HepG2 (cell line): ENCODE measurements around the gene TM4SF20. TPM values are rescaled to one million over a fixed set of nuclear protein-coding genes. Genes with fewer than 3 reads are reported as not detected.

Source experiments
- ATAC-seq: fragments of 200-7000 bp; cut with Tn5 transposase; 3 replicates; pipeline ENCODE4 v1.9.1; 2020; ENCODE audit warnings: mild to moderate bottlenecking, moderate library complexity
- BruUV-seq: library from RNA; stranded (reverse); fragments of 400-500 nt; replicated peaks from 2 replicates; lab custom pipeline; 2021; lab: Mats Ljungman, UMichigan
- CTCF ChIA-PET: fragments of 300-600 bp; formaldehyde crosslinking; extraction: SDS; loops from one replicate; lab custom pipeline; 2021; ENCODE audit warnings: low total read pairs, inconsistent platforms, low intra/inter-chr PET ratio; lab: Yijun Ruan, JAX
- POLR2A ChIA-PET: fragments of 350-600 bp; sonication (Branson Sonifier 250); formaldehyde crosslinking; loops from one replicate; lab custom pipeline; 2020; ENCODE audit warnings: antibody characterized with exemption, inconsistent platforms; lab: Yijun Ruan, JAX
- DNase-seq: peaks from one replicate; pipeline ENCODE4 v3.0.0-alpha.2; 2015; ENCODE audit warnings: low spot score
- FAIRE-seq: peaks from 3 replicates; lab custom pipeline; 2011; peaks lifted over from hg19 to GRCh38; lab: Jason Lieb, UNC
- H2AFZ ChIP-seq: one replicate; pipeline ENCODE4 v1.6.1; 2011; ENCODE audit warnings: low read length, inconsistent platforms
- H3K27ac ChIP-seq: fragments of 300-600 bp; 3 replicates; pipeline ENCODE4 v1.8.0; 2011; ENCODE audit warnings: mixed run types, mild to moderate bottlenecking, mixed read lengths, low read length, inconsistent platforms; ENCODE audit not compliant: insufficient read depth; ENCODE audit errors: extremely low read length
- H3K27me3 ChIP-seq, 2 experiments: fragments of 200-600 bp in 1 of 2; 2 replicates in 1 of 2; 3 replicates in 1 of 2; pipeline versions ENCODE4 v1.6.0 to v1.8.0; 2011; ENCODE audit warnings: low read length in 2 of 2, mild to moderate bottlenecking in 2 of 2, moderate library complexity in 2 of 2, inconsistent platforms in 1 of 2; ENCODE audit not compliant: insufficient read depth in 2 of 2, control insufficient read depth in 1 of 2
- H3K36me3 ChIP-seq, 2 experiments: fragments of 200-600 bp in 1 of 2; replicated peaks in 1 of 2; 2 replicates in 1 of 2; 3 replicates in 1 of 2; pipeline versions ENCODE4 v1.5.1 to v1.8.0; 2011; ENCODE audit warnings: low read length in 2 of 2, inconsistent platforms in 1 of 2; ENCODE audit not compliant: insufficient read depth in 2 of 2, control insufficient read depth in 1 of 2
- H3K4me1 ChIP-seq: 2 replicates; pipeline ENCODE4 v1.5.1; 2012; ENCODE audit warnings: low read length, inconsistent platforms; ENCODE audit not compliant: insufficient read depth
- H3K4me2 ChIP-seq: 2 replicates; pipeline ENCODE4 v1.6.0; 2011; ENCODE audit warnings: low read depth, low read length, inconsistent platforms
- H3K4me3 ChIP-seq, 3 experiments: fragments of 200-600 bp in 1 of 3; sonication (generic), shearing (Covaris generic) in 1 of 3; replicated peaks in 1 of 3; 2 replicates each; pipeline ENCODE4 v1.5.1; 2011 to 2016; ENCODE audit warnings: low read length in 3 of 3, inconsistent platforms in 2 of 3, low read depth in 2 of 3, mild to moderate bottlenecking in 2 of 3, control low read depth in 1 of 3, mixed read lengths in 1 of 3; ENCODE audit not compliant: insufficient read depth in 1 of 3
- H3K79me2 ChIP-seq: one replicate; pipeline ENCODE4 v1.6.1; 2011; ENCODE audit warnings: low read length, inconsistent platforms; ENCODE audit not compliant: insufficient read depth
- H3K9ac ChIP-seq: 2 replicates; pipeline ENCODE4 v1.6.0; 2011; ENCODE audit warnings: mild to moderate bottlenecking, low read depth, low read length, inconsistent platforms; ENCODE audit not compliant: insufficient read depth
- H3K9me3 ChIP-seq: 2 replicates; pipeline ENCODE4 v1.5.1; 2012; ENCODE audit warnings: mild to moderate bottlenecking, low read length
- H4K20me1 ChIP-seq: 2 replicates; pipeline ENCODE4 v1.6.0; 2011; ENCODE audit warnings: inconsistent platforms, mild to moderate bottlenecking, low read length, moderate library complexity; ENCODE audit not compliant: insufficient read depth
- ATAD3A ChIP-seq: sonication (generic); formaldehyde crosslinking; IDR thresholded peaks from 2 replicates; pipeline ENCODE4 v1.4.0; 2020; ENCODE audit warnings: missing genetic modification reagents
- EP300 ChIP-seq, 3 experiments: sonication (generic) in 1 of 3; formaldehyde crosslinking in 1 of 3; IDR thresholded peaks; 2 replicates each; pipeline versions ENCODE4 v1.5.1 to v1.6.1; 2011 to 2020; ENCODE audit warnings: low read depth in 2 of 3, low read length in 2 of 3, borderline replicate concordance in 1 of 3, improper control_type of control experiment in 1 of 3, mild to moderate bottlenecking in 1 of 3, missing genetic modification reagents in 1 of 3, moderate library complexity in 1 of 3
- HNRNPUL1 ChIP-seq: fragments of 200-400 bp; formaldehyde crosslinking; IDR thresholded peaks from 2 replicates; pipeline ENCODE4 v1.6.1; 2017; ENCODE audit warnings: low read depth, mild to moderate bottlenecking, low read length, moderate library complexity
- NFIC ChIP-seq: IDR thresholded peaks from 2 replicates; pipeline ENCODE4 v1.6.1; 2012; ENCODE audit warnings: mild to moderate bottlenecking, low read length, inconsistent platforms
- TMF1 ChIP-seq: sonication (generic); formaldehyde crosslinking; IDR thresholded peaks from 2 replicates; pipeline ENCODE4 v1.8.1; 2022; ENCODE audit warnings: low read depth, missing genetic modification reagents
- TSC22D2 ChIP-seq: sonication (generic); formaldehyde crosslinking; IDR thresholded peaks from 2 replicates; pipeline ENCODE4 v1.5.1; 2020; ENCODE audit warnings: missing genetic modification reagents, mild to moderate bottlenecking, borderline replicate concordance
- ZNF331 ChIP-seq: sonication (generic); formaldehyde crosslinking; IDR thresholded peaks from 2 replicates; pipeline ENCODE4 v1.4.0; 2020; ENCODE audit warnings: missing genetic modification reagents
- ZNF484 ChIP-seq: sonication (generic); formaldehyde crosslinking; IDR thresholded peaks from 2 replicates; pipeline ENCODE4 v1.5.1; 2020; ENCODE audit warnings: mild to moderate bottlenecking, low read depth, missing genetic modification reagents, borderline replicate concordance
- ZNF543 ChIP-seq: sonication (generic); formaldehyde crosslinking; IDR thresholded peaks from 2 replicates; pipeline ENCODE4 v1.4.0; 2020; ENCODE audit warnings: mild to moderate bottlenecking, missing genetic modification reagents
- ZNF567 ChIP-seq: sonication (generic); formaldehyde crosslinking; IDR thresholded peaks from 2 replicates; pipeline ENCODE4 v1.8.1; 2023; ENCODE audit warnings: mild to moderate bottlenecking, missing genetic modification reagents, borderline replicate concordance
- ZNF660 ChIP-seq: sonication (generic); formaldehyde crosslinking; IDR thresholded peaks from 2 replicates; pipeline ENCODE4 v1.5.1; 2020; ENCODE audit warnings: mild to moderate bottlenecking, low read depth, missing genetic modification reagents, borderline replicate concordance
- ZNF674 ChIP-seq: sonication (generic); formaldehyde crosslinking; IDR thresholded peaks from 2 replicates; pipeline ENCODE4 v1.5.0; 2020; ENCODE audit warnings: low read depth, mild to moderate bottlenecking, missing genetic modification reagents
- ZNF713 ChIP-seq: sonication (generic); formaldehyde crosslinking; IDR thresholded peaks from 2 replicates; pipeline ENCODE4 v1.4.0; 2020; ENCODE audit warnings: mild to moderate bottlenecking, missing genetic modification reagents
- WGBS: methylation state at CpG from one replicate; pipeline ENCODE4 v1.1.6; 2017; ENCODE audit warnings: low lambda C conversion rate; 5-methylcytosine and 5-hydroxymethylcytosine counted together
- in situ Hi-C: cut with HindIII; loops from 2 replicates; pipeline ENCODE4 v1.10.0; 2017; ENCODE audit warnings: low pct_unique_long_range_greater_than_20kb; ENCODE audit not compliant: extremely low pct_ligation_motif_present
- intact Hi-C: fragments of 100-400 bp; cut with micrococcal nuclease; formaldehyde crosslinking; loops from one replicate; pipeline ENCODE4 v1.10.0; 2022; ENCODE audit not compliant: unreplicated experiment
- polyA plus RNA-seq, 8 experiments: library from polyadenylated mRNA; depleted of rRNA in 3 of 8; stranded (reverse) in 7 of 8; unstranded in 1 of 8; fragments of >200 nt; fragmentation: Illumina TruSeq in 4 of 8; extraction: Trizol in 4 of 8; gene quantifications; 2 replicates each; pipeline versions ENCODE4 v1.2.1 to v1.2.3, GENCODE V29; 2011 to 2016; ENCODE audit warnings: low read depth in 4 of 8, missing spikeins in 1 of 8, mixed read lengths in 1 of 8; ENCODE audit not compliant: insufficient read depth in 1 of 8
- total RNA-seq, 5 experiments: library from RNA; depleted of rRNA; stranded (reverse); fragments of >200 nt; fragmentation: Illumina TruSeq; extraction: Trizol; gene quantifications; 2 replicates each; pipeline ENCODE4 v1.2.3, GENCODE V29; 2016; ENCODE audit warnings: low read depth in 1 of 5
- TF ChIP-seq, protein P1 (sequence below): sonication (generic); formaldehyde crosslinking; IDR thresholded peaks from 2 replicates; pipeline ENCODE4 v1.8.0; 2022; ENCODE audit warnings: mild to moderate bottlenecking, missing genetic modification reagents, borderline replicate concordance
- TF ChIP-seq, protein P2 (sequence below): sonication (generic); formaldehyde crosslinking; IDR thresholded peaks from 2 replicates; pipeline ENCODE4 v1.8.1; 2023; ENCODE audit warnings: mild to moderate bottlenecking, moderate library complexity, missing genetic modification reagents
- TF ChIP-seq, protein P3 (sequence below): sonication (generic); formaldehyde crosslinking; IDR thresholded peaks from 2 replicates; pipeline ENCODE4 v1.5.0; 2020; ENCODE audit warnings: missing genetic modification reagents, mild to moderate bottlenecking, borderline replicate concordance
- TF ChIP-seq, protein P4 (sequence below): sonication (generic); formaldehyde crosslinking; IDR thresholded peaks from 2 replicates; pipeline ENCODE4 v1.4.0; 2020; ENCODE audit warnings: mild to moderate bottlenecking, missing genetic modification reagents, borderline replicate concordance

The TM4SF20 gene
- total and polyA plus RNA-seq, 2 of the 13 experiments (the other 11 are each of a cell fraction or from before 2014, with no cell fraction given): not detected

DNA sequence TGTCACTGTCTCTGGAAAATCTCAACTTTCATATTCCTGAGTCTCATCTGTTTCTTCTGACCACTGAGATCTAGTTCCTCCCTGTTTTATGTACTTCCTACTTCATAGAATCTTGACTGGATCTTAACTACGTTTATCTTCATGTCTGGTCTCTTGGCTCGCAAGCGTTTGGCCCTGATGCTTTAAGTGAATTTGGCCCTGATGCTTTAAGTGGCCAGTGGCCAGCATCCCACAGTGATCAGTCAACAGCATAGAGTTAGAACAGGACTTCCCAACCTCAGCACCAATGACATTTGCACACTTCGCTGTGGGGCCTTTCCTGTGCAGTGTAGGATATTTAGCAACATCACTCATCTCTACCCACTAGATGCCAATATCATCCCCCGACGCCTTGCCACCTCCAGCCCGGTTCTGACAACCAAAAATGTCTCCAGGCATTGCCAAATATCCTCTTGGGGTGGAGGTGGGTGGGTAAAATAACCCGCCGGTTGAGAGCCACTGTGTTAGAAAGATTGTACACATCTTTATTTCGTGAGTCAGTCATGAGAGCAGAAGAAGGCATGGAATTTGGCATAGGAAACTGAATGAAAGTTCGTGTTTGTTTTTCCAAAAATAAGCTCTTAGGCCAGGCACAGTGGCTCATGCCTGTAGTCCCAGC is 12.2 kb downstream of the TM4SF20 start (continued):
- TF ChIP-seq EP300 (IDR thresholded peaks at IDR 0.05; ENCODE audit: low read depth in 2 of 2, low read length in 2 of 2) (no peak), EP300 (CRISPR knock-in tag; IDR thresholded peaks at IDR 0.05; ENCODE audit: borderline replicate concordance) (no peak), TSC22D2 (CRISPR knock-in tag) (no peak)

DNA sequence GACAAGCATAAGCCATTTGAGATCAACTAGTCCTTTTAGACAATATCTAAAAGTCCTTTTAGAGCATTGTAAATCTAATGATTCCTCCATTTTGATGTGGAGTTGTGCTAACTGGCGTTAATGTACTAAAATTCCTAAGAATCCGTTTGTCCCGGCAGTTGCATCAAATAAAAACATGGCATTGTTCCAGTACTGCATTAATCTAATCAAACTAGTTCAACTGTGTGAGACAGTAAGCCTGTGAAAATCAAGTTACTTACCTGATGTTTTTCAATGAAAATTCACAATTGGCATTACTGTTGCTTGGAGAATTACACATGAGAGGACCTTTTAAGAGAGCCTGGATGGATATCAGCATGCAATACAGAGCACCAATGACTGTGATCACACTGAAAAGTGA is 13.3 kb downstream of the TM4SF20 start:
- H3K9ac ChIP-seq: no peak overlapping the region
- 96% methylated on average over 3 of the region's 3 CpGs for WGBS
- H3K4me1 ChIP-seq: peaks cover 5% of the 10 kb centered on the region
- no peaks in the 10 kb centered on the region for H4K20me1 ChIP-seq
- ChIA-PET CTCF (no interaction called here), POLR2A (no interaction called here)
- peaks cover 0 to 2% of the 10 kb centered on the region in 2 experiments; a peak in 3 of 5 replicates for H3K36me3 ChIP-seq
- H3K4me3 ChIP-seq: no peak overlapping the region
- no peak overlapping the region for H2AFZ ChIP-seq
- no peak overlapping the region for H3K4me2 ChIP-seq
- no peaks in the 10 kb centered on the region for H3K27me3 ChIP-seq
- no peaks in the 10 kb centered on the region for H3K9me3 ChIP-seq
- H3K79me2 ChIP-seq: no peaks in the 10 kb centered on the region
- ATAC-seq (no peak), DNase-seq (no peak), FAIRE-seq (no peak)
- in situ Hi-C loops: no loop called here
- H3K27ac ChIP-seq: no peak overlapping the region
- BruUV-seq: no TSS peak
- intact Hi-C loops: no loop called here
- TF ChIP-seq ZNF543 (CRISPR knock-in tag) (no peak), TMF1 (CRISPR knock-in tag) (no peak), ZNF713 (CRISPR knock-in tag) (no peak), ZNF660 (CRISPR knock-in tag) (no peak), ATAD3A (CRISPR knock-in tag) (no peak), ZNF674 (CRISPR knock-in tag) (no peak), NFIC (no peak), ZNF567 (no peak), ZNF331 (CRISPR knock-in tag) (no peak), HNRNPUL1 (no peak), ZNF484 (CRISPR knock-in tag) (no peak)
- TF ChIP-seq, protein P1, sequence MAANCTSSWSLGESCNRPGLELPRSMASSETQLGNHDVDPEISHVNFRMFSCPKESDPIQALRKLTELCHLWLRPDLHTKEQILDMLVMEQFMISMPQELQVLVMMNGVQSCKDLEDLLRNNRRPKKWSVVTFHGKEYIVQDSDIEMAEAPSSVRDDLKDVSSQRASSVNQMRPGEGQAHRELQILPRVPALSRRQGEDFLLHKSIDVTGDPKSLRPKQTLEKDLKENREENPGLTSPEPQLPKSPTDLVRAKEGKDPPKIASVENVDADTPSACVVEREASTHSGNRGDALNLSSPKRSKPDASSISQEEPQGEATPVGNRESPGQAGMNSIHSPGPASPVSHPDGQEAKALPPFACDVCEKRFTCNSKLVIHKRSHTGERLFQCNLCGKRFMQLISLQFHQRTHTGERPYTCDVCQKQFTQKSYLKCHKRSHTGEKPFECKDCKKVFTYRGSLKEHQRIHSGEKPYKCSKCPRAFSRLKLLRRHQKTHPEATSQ: no peak
- TF ChIP-seq, protein P2, sequence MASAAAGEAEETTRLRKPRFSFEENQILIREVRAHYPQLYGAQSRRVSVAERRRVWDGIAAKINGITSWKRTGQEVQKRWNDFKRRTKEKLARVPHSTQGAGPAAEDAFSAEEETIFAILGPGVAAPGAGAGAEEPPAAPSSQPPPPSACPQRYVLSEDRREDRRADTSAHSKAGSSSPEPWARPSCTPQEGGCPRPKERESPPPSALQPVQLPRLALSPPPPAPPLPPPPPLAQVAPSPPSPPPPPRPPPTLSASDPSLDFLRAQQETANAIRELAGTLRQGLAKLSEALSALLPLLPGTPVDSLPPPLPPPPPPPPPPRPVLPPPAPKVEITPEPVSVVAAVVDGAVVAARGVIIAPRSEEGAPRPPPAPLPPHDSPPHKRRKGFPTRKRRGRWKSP: no peak
- TF ChIP-seq, protein P3, sequence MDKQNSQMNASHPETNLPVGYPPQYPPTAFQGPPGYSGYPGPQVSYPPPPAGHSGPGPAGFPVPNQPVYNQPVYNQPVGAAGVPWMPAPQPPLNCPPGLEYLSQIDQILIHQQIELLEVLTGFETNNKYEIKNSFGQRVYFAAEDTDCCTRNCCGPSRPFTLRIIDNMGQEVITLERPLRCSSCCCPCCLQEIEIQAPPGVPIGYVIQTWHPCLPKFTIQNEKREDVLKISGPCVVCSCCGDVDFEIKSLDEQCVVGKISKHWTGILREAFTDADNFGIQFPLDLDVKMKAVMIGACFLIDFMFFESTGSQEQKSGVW: no peak
- TF ChIP-seq, protein P4, sequence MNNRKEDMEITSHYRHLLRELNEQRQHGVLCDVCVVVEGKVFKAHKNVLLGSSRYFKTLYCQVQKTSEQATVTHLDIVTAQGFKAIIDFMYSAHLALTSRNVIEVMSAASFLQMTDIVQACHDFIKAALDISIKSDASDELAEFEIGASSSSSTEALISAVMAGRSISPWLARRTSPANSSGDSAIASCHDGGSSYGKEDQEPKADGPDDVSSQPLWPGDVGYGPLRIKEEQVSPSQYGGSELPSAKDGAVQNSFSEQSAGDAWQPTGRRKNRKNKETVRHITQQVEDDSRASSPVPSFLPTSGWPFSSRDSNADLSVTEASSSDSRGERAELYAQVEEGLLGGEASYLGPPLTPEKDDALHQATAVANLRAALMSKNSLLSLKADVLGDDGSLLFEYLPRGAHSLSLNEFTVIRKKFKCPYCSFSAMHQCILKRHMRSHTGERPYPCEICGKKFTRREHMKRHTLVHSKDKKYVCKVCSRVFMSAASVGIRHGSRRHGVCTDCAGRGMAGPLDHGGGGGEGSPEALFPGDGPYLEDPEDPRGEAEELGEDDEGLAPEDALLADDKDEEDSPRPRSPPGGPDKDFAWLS (CRISPR knock-in tag): no peak
